Fibroblast of skin of scalp (primary cell): ENCODE data around the gene WDR91.
A peak's percentile ranks its signal among the peaks of the same experiment; 100 is the strongest.

Source experiments
- DNase-seq: peaks from one replicate; pipeline ENCODE4 v3.0.0-alpha.2; 2013

Gene WDR91

DNA sequence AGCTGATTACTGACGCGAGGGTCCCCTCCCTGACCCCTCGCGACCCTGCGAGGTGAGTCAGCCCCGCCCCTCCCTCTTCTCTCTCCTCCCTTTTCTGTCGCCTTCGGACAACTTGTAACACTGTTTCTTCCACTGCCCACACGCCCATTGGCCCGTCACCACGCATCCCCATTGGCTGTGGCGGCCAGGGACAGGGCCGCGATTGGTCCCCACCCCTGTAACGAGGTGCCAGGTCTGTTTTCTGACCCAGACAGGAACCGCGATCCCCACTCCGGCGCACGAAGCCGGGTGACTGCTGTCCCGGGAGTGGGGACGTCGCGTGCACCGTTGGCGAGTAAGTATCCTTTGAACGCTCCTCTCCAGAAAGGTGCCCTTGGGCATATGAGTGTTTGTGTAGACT, 22.2 kb upstream of the WDR91 start, which contains the start of gene STRA8:
TSS of gene STRA8 (plus strand) at position 269 of the 400 bp plus-strand sequence. CDS start 6,687 bp downstream, outside the sequence.
- DNase-seq = no peak

DNA sequence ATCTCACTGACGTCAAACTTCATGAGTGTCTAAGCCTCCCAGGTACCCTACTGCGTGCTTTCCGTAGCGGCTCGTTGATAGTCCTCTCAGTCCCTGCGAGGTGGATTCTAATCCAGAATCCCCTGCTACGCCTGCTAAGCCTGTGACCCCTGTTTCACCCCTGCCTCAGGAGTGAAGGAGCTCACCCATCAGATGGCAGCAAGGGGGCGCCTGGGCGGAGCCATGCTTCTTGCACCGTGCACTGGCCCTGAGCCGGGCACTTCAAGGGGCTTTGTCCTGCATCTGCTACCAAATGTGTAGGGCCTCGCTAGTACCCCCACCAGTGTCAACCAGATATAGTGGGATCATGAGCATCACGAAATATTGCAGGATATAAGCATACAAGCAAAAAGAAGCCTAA, 21.4 kb upstream of the WDR91 start:
- no peak for DNase-seq

DNA sequence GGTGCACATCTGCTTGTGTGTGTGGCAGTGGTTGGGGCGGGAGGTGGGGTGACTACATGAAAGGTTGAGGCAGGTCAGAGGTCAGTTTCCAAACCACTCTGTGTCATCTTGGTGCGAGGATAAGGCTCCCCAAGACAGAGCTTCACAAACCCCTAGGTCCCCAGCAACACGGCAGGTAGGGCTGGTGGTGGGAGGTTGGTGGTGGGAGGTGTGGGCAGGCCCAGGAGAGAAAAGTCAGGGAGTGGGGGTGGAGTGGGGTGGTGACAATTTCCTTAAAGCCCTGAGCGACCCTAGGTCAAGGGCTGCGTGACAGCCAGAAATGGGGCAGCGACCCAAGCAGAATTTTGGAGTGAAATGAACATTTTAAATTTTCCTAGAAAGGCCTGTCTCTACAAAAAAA, 20.8 kb upstream of the WDR91 start:
- no peak for DNase-seq

DNA sequence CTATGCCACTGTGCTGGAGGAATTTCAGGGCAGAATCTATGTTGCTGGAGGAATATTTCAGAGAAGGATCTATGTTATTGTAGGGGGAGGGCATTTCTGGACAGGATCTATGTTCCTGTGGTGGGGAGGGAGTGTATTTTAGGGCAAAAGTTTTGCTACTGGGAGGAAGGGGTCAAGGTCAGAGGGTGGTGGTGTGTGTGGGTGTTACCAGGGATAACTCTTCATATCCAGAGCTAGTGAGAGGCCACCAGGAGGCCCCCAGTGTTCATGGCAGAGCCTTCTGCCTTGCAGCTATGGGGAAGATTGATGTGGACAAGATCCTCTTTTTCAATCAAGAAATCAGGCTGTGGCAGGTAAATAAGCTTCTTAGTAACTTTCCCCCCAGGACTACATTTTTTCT, 20.4 kb upstream of the WDR91 start:
- DNase-seq = no peak

DNA sequence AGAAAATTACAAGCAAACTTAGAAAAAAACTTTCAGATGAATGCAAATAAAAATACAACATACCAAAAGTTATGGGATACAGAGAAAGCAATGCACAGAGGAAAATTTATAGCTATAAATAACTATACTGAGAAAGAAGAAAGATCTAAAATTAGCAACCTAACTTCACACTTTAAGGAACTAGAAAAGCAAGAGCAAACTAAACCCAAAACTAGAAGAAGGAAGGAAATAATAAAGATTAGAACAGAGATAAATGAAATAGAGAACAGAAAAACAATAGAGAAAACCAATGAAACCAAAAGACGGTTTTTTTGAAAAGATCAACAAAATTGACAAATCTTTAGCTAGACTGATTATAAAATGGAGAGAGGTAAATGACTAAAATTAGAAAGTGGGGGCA, 12.7 kb upstream of the WDR91 start:
- DNase-seq = no peak

DNA sequence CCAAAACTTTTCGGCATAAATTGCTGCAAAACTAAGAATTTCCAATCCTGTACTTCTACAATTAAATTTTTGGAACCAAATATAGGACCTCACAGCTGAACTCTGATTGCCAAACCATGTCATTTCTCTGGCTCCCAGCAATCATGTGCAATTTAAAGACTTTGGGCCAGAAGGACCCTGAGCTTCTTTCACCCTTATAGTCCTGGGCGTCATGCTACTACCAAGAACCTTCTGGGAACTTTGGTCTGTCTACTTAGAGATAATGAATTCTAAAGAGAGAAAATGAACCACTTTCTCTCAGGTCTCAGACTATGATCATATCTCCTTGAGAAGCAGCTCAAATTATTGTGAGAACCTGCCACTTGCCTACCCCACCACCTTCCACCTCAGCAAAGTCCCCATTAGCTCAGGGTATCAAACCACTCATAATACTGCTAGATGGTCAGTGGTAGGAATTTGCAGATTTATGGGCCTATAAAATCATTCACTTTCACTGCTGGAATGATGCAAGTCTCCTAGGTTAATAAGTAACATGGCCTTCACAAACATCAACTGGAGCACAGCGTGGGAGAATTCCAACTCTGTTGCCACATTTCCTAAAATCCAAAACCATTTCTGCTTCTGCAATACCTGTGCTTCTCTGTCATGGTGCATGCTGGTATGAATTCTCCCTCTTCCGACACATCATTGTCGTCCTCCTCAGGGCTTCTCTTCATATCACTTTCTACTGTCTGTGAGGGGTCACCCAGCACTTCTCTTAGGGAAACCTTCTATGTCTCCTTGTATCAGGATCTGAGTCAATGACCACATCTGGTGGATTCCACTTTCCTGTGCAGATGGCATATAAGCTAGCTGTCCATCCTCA, 6.6 kb upstream of the WDR91 start:
- DNase-seq = no peak

DNA sequence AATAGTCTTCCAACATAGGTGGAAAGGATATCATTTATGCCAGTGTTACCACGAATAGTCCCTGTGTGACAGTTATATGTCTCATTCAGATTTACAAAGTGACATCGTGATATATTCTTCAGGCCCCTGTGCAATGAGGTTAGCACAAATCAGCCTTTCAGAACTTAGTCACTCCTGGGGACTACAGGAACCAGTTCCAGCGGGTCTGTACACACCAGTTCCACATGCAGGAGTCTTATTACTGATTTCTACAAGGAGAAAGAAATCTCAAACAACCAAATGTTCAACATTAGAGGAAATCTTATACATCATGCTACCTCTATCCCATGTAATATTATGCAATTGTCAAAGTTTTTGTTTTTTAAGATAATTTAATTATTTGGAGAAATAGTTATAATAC, 4.4 kb upstream of the WDR91 start:
- DNase-seq = no peak

DNA sequence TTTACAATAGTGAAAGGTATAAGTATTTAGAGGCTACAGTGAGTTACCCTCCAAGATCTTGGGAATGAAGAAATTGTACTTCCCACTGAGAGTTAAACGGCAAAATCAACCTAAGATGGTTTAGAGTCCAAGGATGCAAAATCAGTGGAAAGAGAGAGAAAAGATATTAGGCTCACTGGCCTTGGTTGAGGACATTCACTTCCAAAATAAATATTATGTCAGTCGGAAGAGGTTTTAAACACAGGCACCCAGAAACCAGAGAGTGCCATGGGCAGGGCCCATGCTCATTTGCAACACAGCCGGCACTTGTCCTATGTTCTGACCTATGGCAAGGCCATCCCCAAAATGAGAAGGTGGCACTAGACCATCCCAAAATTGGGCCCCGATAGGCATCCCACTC, 3.9 kb upstream of the WDR91 start:
- DNase-seq = no peak

DNA sequence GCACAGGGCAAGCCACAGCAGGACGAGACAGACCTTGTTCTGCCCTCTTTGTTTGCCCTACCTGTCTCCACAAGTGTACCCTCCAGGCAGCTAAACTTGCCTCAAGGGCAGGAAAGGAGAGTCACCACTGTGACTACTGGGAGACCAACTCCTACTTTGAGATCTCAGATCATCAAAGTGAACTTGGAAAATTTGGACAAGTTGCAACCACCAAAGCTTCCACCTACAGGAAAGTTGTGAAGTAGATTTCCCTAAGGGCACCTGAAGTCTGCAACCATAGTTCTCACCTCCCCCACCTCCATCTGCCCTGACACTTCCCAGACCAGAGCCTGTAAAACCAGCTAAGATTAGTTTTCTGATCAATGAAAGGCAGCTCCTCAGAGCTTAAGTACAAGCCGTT, 2.5 kb upstream of the WDR91 start:
- no peak for DNase-seq

DNA sequence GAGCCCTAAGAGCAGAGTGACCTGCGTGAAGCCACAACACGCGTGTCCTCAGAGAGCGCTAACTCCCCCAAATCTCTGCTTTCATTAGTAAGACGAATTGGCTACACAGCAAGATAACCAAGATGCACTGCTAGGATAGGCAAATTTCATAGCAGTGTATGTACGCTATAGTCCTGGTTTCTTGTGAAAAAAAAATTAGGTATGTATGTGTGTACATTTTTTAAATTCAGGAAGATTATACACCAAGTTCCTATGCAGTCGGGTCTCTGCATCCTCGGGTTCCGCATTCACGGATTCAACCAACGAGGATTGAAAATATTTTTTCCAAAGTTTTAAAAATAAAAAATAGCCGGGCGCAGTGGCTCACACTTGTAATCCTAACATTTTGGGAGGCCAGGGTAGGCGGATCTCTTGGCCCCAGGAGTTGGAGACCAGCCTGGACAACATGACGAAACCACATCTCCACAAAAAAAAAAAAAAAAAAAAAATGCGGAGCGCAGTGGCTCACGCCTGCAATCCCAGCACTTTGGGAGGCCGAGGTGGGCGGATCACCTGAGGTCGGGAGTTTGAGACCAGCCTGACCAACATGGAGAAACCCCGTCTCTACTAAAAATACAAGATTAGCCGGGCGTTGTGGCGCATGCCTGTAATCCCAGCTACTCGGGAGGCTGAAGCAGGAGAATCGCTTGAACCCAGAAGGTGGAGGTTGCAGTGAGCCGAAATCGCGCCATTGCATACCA, 790 bp upstream of the WDR91 start:
- DNase-seq = peak; percentile 22

DNA sequence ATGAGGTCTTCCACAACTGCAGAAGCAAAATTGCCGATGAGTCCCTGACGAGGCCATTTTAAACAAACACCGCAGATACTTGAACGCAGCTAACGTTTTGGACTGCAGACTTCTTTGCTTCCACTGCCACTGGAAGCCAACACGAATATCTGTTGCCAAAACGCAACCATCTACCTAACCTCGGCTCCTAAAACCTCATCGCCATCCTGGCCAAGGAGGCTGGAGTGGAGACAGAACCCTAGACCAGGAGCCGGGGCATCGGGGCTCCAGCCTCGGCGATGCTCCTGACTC, 493 bp downstream of the WDR91 start:
- no peak for DNase-seq

DNA sequence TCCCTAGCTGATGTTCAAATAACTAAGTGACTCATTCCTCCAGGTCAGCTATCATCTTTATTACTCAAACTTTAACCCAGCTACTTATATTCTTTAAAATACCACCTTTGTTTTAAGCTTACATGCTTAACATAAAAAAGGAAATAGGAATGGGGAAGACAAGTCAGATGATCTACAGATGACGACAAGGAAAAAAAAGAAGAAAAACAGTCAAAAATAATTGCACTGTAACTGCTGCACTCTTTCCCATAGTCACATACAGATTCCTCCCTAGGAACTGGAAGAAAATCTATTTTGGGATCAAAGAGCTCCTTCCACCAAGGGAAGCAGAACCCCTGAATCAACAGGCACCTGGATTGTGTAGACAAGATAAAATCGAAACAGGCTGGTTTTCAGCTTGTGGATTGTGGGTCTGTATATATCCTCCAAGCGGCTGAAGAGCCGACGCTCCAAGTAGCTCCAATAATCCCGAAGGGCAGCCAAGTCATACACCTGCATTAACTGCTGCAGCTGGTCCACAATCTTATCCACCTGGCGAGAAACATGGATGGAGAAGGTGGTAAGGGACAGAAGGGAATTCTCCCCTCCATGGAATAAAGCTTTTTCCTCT, 2.0 kb downstream of the WDR91 start:
- DNase-seq = no peak

DNA sequence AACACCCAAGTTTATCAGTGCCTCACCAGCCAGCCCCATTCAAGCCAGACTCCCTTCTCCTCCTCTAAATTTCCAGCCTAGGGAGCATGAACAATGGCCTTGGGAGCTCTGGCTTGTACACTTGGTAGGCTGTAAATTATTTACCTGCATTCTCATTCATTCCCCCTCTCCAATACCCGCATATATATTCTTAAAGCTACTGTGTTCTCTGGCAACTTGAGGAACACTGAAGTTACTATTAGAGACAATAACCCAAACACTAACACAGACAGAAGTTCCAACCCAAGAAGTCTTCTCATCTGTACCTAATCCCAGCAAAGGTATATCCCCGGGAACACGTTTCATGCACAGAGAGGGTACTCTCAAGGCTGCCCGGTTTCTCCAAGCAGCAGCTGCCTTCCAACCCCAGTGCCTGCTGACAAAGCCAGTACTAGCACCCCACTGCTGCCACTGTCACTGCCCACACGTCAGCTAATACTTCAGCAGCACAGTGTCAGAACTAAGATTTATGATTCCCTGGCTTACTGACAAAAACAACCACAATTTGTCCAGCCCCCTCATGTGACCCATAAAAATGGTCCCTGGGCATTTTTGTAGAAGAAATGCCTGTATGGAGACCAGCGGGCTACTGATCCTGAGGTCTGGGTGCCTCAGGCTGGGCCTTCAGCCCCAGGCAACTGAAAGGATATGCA, 3.1 kb downstream of the WDR91 start:
- no peak for DNase-seq

DNA sequence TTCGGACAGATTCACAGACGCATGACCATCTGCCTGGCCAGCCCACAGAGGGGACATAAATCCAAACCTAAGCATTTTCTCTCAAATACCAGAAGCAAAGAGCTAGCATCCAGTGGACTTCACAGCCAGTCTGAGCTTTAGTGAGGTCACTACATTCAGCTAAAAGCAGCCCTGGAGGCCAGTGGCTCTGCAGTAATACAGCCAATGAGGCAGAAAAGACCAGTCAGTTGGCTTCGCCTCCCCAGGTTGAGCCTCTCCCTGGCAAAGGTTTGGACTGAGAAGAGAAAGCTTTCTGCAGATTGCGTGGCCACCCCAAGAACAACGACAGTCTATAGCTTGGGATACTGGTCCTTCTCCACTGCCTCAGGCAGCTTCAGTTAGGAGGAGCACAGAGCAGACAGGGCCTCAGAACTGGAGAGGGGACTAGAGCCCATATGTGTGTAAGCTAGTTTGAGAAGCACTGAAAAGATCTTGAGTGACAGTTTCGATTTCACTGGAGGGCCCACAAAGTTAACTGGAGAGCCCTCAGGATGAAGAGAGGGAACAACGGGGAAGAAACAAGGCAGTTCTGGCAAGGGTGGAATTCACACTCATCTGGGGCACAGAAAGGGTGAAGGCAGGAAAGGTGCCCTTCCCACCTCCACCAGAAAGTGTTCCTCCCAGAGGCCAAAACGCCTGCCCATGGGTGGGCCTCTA, 3.8 kb downstream of the WDR91 start:
- DNase-seq = no peak

DNA sequence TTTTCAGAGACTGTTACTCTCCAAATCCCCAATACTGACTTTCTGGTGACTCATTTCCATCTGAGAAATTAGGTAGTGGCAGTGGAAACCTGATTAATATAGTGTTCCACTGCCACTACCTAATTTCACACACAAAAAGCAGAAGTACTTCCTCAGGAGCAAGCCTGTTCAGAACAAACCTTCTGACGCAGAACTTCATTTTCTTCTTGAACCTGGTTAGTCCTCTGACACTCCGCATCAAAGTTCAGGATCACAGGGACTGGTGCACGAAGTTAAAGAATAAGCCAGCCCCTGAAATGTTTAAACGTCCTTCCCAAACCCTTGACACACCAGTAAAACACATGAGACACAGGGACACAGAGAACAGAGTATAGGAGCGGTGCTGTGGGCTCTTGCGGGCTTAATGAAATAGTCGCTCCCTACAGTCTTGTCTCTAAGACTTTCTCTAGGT, 4.4 kb downstream of the WDR91 start:
- DNase-seq = no peak

DNA sequence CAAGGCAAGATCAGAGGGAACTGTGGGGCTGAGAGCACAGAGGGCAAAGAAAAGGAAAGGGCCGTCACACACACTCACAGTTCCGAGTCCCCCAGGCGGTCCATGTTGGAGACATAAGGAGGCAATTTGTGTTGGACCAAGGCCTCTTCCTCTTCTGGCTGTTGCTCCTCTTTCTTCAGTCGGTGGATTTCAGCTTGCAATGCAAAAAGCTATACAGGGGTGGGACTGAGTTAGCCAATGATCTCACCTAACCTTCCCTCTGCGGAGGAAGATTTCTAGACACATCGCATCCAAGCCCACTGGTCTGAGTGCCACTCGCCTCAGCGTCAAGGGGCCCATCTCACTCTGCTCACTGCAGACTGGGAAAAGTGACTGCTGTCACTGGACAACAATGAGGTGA, 5.5 kb downstream of the WDR91 start:
- no peak for DNase-seq

DNA sequence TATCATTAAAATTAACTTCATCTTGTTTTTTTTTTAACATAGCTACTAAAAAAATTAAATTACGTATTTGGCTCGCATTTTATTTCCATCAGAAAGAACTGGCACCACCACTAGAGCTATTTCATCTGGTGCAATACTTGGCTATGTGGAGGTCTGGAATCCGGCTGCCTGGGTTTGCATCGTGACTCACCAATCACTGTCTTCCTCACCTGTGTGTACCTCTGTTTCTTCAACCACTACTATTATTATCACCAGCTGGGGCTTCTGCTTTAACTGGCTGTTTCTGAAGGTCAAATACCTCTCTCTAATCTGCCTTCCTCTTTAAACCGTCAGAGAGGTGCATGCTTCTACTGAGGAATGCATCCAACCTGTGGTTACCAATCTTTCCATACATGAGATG, 6.5 kb downstream of the WDR91 start:
- DNase-seq = no peak

DNA sequence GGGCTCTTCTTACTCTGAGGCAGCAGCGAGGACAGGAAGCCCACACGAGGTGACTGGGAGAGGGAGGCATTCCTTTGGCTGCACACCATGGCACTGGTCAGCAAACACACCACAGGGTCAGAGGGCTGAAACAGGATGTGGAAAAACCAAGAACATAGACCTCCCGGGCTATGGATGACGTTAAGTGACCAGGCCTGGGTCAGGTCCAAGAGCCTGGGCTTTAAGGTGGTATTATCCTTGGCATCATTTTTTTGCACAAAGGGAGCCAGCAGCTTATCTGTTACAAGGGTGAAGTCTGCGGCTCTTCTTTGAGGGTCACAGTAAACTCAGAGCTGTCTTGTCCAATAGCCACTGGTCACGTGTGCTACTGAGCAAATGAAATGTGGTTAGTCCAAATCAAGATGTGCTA, 7.0 kb downstream of the WDR91 start:
- no peak for DNase-seq

DNA sequence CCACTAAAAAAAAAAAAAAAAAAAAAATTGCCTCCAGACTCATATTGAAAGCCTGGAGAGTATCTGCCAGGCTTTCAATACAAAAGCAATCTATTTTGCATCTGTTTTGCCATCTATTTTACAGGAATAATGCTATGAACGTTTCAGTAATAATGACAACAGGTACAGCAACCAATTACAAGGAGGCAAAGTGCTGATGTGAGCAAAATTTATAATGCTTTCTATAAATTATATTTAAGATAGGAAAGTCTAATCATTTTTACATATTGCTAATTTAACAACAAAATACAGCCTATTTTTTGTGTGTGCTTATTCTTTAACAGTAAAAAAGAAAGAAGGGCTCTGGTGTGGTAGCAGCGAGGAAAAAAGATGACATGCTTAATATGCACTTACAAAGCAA, 10.0 kb downstream of the WDR91 start:
- no peak for DNase-seq

DNA sequence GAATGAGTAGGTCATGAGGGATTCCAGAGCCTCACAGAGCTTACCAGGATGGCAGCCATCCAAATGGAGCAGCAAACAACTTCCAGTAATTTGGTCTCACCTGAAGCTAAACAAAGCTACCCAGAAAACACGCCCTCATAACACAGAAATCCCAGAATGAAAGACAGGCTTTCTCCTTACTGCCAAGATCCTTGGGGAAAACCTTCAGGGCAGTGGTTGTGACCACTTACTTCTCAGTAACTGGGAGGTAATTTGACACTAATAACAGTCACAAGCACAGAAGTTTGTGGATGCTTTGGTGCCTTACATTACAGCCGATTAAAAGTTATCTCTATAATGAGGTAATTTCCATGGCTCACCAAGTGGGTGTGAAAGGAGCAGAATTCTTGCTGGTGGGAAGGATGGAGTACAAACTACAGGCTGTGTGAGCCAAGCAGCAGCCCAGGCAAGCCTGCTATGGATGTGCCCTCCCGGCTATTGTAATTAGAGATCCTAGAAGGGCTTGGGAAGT, 10.4 kb downstream of the WDR91 start:
- DNase-seq = no peak

DNA sequence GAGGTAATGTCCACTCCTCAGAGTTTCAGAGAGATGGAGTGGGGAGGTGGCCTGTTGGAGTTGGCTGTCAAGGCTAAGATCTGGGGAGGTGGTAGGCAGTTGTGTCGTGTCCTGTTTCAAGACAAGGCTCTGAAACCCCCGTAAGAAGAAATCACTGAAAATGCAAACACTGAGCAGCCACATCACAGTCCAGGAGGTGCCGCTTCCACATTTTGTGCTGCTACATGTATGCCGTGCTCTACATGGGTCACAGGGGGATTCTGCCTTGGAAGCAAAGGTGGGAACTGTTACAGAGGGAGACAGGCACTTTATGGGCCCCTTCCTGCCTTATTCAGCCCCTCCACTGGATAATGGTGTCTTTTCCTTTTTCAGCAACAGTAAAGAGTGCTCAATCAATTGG, 11.9 kb downstream of the WDR91 start:
- DNase-seq = no peak
